ENCODE results near the gene POF1B.
"Not testable (repeated sequence)": the region's sequence is repeated elsewhere in the genome, so short reads cannot be mapped to it uniquely, and the experiment has no call there.

POF1B gene

GRCh38 chrX:85379174-85379907, at the start of gene POF1B:
Gene POF1B (minus strand): TSS chrX:85379665. CDS start chrX:85379454, 211 bp downstream.
- no peak for DNase-seq (ENCODE audit: low spot score)

- DNase-seq (ENCODE audit: low spot score), result no peak
Measured at GRCh38 chrX:85429066-85429465, 49.6 kb upstream of the POF1B start.

GRCh38 chrX:85419293-85419692, 39.8 kb upstream of the POF1B start:
- no peak for DNase-seq (ENCODE audit: low spot score)

- no peak for DNase-seq (ENCODE audit: low spot score)
Measured at GRCh38 chrX:85391878-85392238, 12.4 kb upstream of the POF1B start.

GRCh38 chrX:85391185-85391877, 11.9 kb upstream of the POF1B start:
- DNase-seq (ENCODE audit: low spot score), result no peak

- DNase-seq (ENCODE audit: low spot score), result no peak
Measured at GRCh38 chrX:85381602-85382001, 2.1 kb upstream of the POF1B start.

GRCh38 chrX:85378461-85378860, 1.0 kb downstream of the POF1B start:
- no peak for DNase-seq (ENCODE audit: low spot score)

GRCh38 chrX:85375333-85375738, 4.1 kb downstream of the POF1B start:
- no peak for DNase-seq (ENCODE audit: low spot score)

- DNase-seq (ENCODE audit: low spot score), result no peak
Measured at GRCh38 chrX:85365370-85365995, 14.0 kb downstream of the POF1B start.

- DNase-seq (ENCODE audit: low spot score), result no peak
Measured at GRCh38 chrX:85359051-85359450, 20.4 kb downstream of the POF1B start.

- DNase-seq (ENCODE audit: low spot score), result no peak
Measured at GRCh38 chrX:85345523-85345922, 33.9 kb downstream of the POF1B start.

GRCh38 chrX:85327060-85327333, 52.5 kb downstream of the POF1B start:
- DNase-seq (ENCODE audit: low spot score), result no peak

GRCh38 chrX:85326234-85327059, 53.0 kb downstream of the POF1B start:
- DNase-seq (ENCODE audit: low spot score), result no peak

GRCh38 chrX:85311348-85311747, 68.1 kb downstream of the POF1B start:
- DNase-seq (ENCODE audit: low spot score), result not testable (repeated sequence)

- no peak for DNase-seq (ENCODE audit: low spot score)
Measured at GRCh38 chrX:85309717-85310116, 69.7 kb downstream of the POF1B start.

- no peak for DNase-seq (ENCODE audit: low spot score)
Measured at GRCh38 chrX:85303544-85303943, 75.9 kb downstream of the POF1B start.

GRCh38 chrX:85288992-85289723, 90.3 kb downstream of the POF1B start:
- no peak for DNase-seq (ENCODE audit: low spot score)

GRCh38 chrX:85285286-85285685, 94.2 kb downstream of the POF1B start:
- not testable (repeated sequence) for DNase-seq (ENCODE audit: low spot score)

GRCh38 chrX:85244450-85245211, 134.8 kb downstream of the POF1B start:
- DNase-seq (ENCODE audit: low spot score), result no peak

GRCh38 chrX:85243761-85244449, 135.6 kb downstream of the POF1B start, which contains the start of the genes SATL1 and ZNF711:
Gene SATL1 (minus strand): TSS chrX:85243779. CDS start chrX:85108968, 134,811 bp downstream.
Gene ZNF711 (plus strand): TSS chrX:85243991. CDS start chrX:85247573, 3,582 bp downstream.
- DNase-seq (ENCODE audit: low spot score), result peak; percentile 1

All from hematopoietic multipotent progenitor cell treated with erythropoietin and hydrocortisone succinate and interleukin-3 and kit ligand, for 15 days (in vitro differentiated cells).